ENCODE measurements around the gene MGA. TPM values are rescaled to one million over a fixed set of nuclear protein-coding genes. Genes with fewer than 3 reads are reported as not detected.

Gene MGA
- total and polyA plus RNA-seq, 2 experiments from 2014 or later, result 13.2 to 14.8 TPM

DNA sequence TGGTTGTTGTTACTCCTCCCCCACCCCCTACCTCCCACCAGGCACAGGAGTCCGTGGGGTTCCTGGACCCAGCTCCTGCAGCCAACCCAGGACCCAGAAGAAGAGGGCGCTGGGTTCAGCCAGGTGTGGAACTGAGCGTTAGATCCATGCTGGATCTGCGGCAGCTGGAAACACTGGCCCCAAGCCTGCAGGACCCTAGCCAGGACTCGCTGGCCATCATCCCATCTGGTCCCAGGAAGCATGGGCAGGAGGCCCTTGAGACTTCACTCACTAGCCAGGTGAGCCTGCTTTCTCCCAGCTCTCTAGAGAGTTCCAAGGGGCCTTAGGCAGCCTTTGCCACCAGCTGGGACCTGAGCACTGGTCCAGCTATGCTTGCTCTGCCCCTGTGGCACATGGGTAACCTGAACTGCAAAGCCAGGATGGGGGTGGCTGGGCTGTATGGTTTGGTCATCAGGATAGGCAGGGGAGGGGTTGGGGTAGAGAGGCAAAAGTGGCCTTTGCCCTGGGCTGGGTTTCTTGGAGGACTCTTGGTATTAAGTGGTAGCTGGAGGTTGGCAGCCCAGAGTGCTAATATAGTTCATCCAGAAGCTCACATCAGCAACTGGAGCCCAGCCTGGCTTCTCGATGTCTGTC, 160.7 kb downstream of the MGA start:
- H4K20me1 ChIP-seq (ENCODE audit: insufficient read depth), result no peaks in the 10 kb centered on the region
- H3K79me2 ChIP-seq (ENCODE audit: insufficient read depth), result no peaks in the 10 kb centered on the region
- no peaks in the 10 kb centered on the region for H3K9me2 ChIP-seq (ENCODE audit: insufficient read depth)
- no peaks in the 10 kb centered on the region for H3K4me1 ChIP-seq (ENCODE audit: insufficient read depth)
- TF ChIP-seq EZH2 (IDR thresholded peaks at IDR 0.05; ENCODE audit: insufficient read depth, poor library complexity, severe bottlenecking) (no peak), EZH2phosphoT487 (IDR thresholded peaks at IDR 0.05; ENCODE audit: insufficient read depth, low read depth) (no peak)
- H3K27ac ChIP-seq, result no peak overlapping the region
- H3K4me3 ChIP-seq, result no peak overlapping the region
- in situ Hi-C loops (cut with MboI), result loop anchor here (5.0 kb wide), 1 partner anchor 49 kb away; the partner anchor contains the start of gene MAPKBP1
- H3K36me3 ChIP-seq (ENCODE audit: low read depth), result no peaks in the 10 kb centered on the region; the same call in 1 of the 2 replicates
- 85 to 93% methylated on average over 6 of the region's 6 CpGs for WGBS, 2 experiments (ENCODE audit: low coverage in 1 of 2, low lambda C conversion rate in 2 of 2, missing lambda C conversion rate in 2 of 2)
- H2AFZ ChIP-seq, result no peak overlapping the region
- no peak overlapping the region for H3K9ac ChIP-seq
- H3F3A ChIP-seq (ENCODE audit: insufficient read depth), result no peaks in the 10 kb centered on the region
- H3K27me3 ChIP-seq (replicated peaks; ENCODE audit: insufficient read depth), result no peaks in the 10 kb centered on the region
- no peak overlapping the region for H3K4me2 ChIP-seq (ENCODE audit: unreplicated experiment)
- H3K9me3 ChIP-seq (ENCODE audit: low read depth), result no peaks in the 10 kb centered on the region
- no peak for DNase-seq

DNA sequence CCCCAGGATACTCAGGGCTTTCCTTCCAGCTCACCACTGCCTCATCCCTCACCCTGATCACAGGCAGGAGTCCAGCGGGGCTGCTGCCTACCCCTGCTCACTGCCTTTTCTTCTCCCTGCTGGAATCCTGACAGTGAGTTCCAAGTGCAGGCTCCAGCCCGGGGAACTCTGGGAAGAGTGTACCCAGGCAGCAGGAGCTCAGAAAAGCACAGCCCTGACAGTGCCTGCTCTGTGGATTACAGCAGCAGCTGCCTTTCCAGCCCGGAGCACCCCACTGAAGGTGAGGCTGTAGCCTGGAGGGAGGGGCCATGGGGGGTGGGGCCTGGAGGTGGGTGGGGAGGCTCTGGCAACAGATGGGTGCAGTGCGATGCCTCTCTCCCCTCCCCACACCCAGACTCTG, 161.6 kb downstream of the MGA start:
- Histone ChIP-seq H3K27me3 (replicated peaks; ENCODE audit: insufficient read depth) (no peaks in the 10 kb centered on the region), H2AFZ (no peak overlapping the region), H3K36me3 (ENCODE audit: low read depth) (no peaks in the 10 kb centered on the region; the same call in 1 of the 2 replicates), H3K9ac (no peak overlapping the region), H3K4me1 (ENCODE audit: insufficient read depth) (no peaks in the 10 kb centered on the region), H3K9me2 (ENCODE audit: insufficient read depth) (no peaks in the 10 kb centered on the region), H3K4me3 (no peak overlapping the region), H3K4me2 (ENCODE audit: unreplicated experiment) (no peak overlapping the region), H4K20me1 (ENCODE audit: insufficient read depth) (no peaks in the 10 kb centered on the region), H3K9me3 (ENCODE audit: low read depth) (no peaks in the 10 kb centered on the region), H3K79me2 (ENCODE audit: insufficient read depth) (no peaks in the 10 kb centered on the region), H3K27ac (no peak overlapping the region), H3F3A (ENCODE audit: insufficient read depth) (no peaks in the 10 kb centered on the region)
- DNase-seq, result no peak
- in situ Hi-C loops (cut with MboI), result loop anchor here (5.0 kb wide), 1 partner anchor 50 kb away; the partner anchor contains the start of gene MAPKBP1
- no peak for TF ChIP-seq EZH2phosphoT487 (IDR thresholded peaks at IDR 0.05; ENCODE audit: insufficient read depth, low read depth)
- WGBS, 2 experiments (ENCODE audit: low coverage in 1 of 2, low lambda C conversion rate in 2 of 2, missing lambda C conversion rate in 2 of 2), result 81 to 83% methylated on average over 3 to 4 of the region's 4 CpGs

DNA sequence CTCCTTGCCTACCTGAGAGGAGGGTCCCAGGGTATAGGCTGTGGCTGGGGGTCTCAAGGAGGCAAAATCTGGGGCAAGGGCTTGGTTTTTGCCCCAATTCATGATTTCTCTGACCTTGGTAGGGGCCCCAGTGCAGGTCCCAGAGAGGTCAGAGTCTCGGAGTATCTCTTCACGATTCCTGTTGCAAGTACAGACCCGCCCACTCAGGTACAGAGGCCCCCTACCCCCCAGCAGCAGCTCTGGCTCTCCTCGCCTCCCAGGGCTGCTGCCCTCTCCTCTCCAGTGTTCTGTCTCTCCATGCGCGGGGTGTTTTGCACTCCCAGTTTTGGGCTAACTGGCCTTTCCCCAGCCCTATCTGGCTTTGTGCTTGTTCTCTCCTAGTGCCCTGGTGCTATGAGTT, 162.3 kb downstream of the MGA start:
- in situ Hi-C loops (cut with MboI), result loop anchor here (5.0 kb wide), 1 partner anchor 50 kb away; the partner anchor contains the start of gene MAPKBP1

More for the DNA sequence above, 162.3 kb downstream of the MGA start:
- H3K9me3 ChIP-seq (ENCODE audit: low read depth), result no peaks in the 10 kb centered on the region
- H3F3A ChIP-seq (ENCODE audit: insufficient read depth), result no peaks in the 10 kb centered on the region
- no peaks in the 10 kb centered on the region for H3K4me1 ChIP-seq (ENCODE audit: insufficient read depth)
- TF ChIP-seq EZH2 (IDR thresholded peaks at IDR 0.05; ENCODE audit: insufficient read depth, poor library complexity, severe bottlenecking) (no peak), EZH2phosphoT487 (IDR thresholded peaks at IDR 0.05; ENCODE audit: insufficient read depth, low read depth) (no peak)
- no peak overlapping the region for H3K4me3 ChIP-seq
- no peaks in the 10 kb centered on the region for H4K20me1 ChIP-seq (ENCODE audit: insufficient read depth)
- no peak overlapping the region for H3K27ac ChIP-seq
- H3K36me3 ChIP-seq (ENCODE audit: low read depth), result no peaks in the 10 kb centered on the region; the same call in 1 of the 2 replicates
- H2AFZ ChIP-seq, result no peak overlapping the region
- no peaks in the 10 kb centered on the region for H3K27me3 ChIP-seq (replicated peaks; ENCODE audit: insufficient read depth)
- no peak overlapping the region for H3K9ac ChIP-seq
- H3K79me2 ChIP-seq (ENCODE audit: insufficient read depth), result no peaks in the 10 kb centered on the region
- no peaks in the 10 kb centered on the region for H3K9me2 ChIP-seq (ENCODE audit: insufficient read depth)
- DNase-seq, result no peak
- 94 to 98% methylated on average over 6 of the region's 6 CpGs for WGBS, 2 experiments (ENCODE audit: low coverage in 1 of 2, low lambda C conversion rate in 2 of 2, missing lambda C conversion rate in 2 of 2)
- H3K4me2 ChIP-seq (ENCODE audit: unreplicated experiment), result no peak overlapping the region

MicroRNAs within 50 kb of the gene (microRNA counts, 767-probe panel; counts per million panel counts)
- 447 counts per million, percentile 86 among the panel's probes with 10 or more counts for microRNA hsa-miR-626

Small RNA genes within 50 kb of the gene (microRNA-seq; reads per million reads assigned to microRNA genes)
- gene MIR626 (ENCODE audit: borderline number of aligned reads), result not detected

Small RNA genes within 50 kb of the gene (small RNA-seq; reads per million reads assigned to genes)
- not detected for gene MIR626 (ENCODE audit: low read depth, low replicate concordance)

Other genes with a start within 250 kb of the MGA start
- 16.3 and 20.5 TPM in 2 replicates for gene RTF1, start 243.3 kb upstream of the MGA start, total RNA-seq (2014; rRNA removed; shearing (Covaris generic))
- gene RTF1, start 243.3 kb upstream of the MGA start, polyA plus RNA-seq (2016; fragmentation: Nextera tagmentation; extraction: Ambion mirVana), result 58.6 and 61.7 TPM in 2 replicates
- 0.43 and 7.7 TPM in 2 replicates for gene ITPKA, start 166.5 kb upstream of the MGA start, total RNA-seq (2014; rRNA removed; shearing (Covaris generic))
- gene ITPKA, start 166.5 kb upstream of the MGA start, polyA plus RNA-seq (2016; fragmentation: Nextera tagmentation; extraction: Ambion mirVana), result 0.14 TPM in 1 of 2 replicates, not detected in the other
- gene LTK, start 146.6 kb upstream of the MGA start, total RNA-seq (2014; rRNA removed; shearing (Covaris generic)), result not detected in 2 replicates
- not detected in 2 replicates for gene LTK, start 146.6 kb upstream of the MGA start, polyA plus RNA-seq (2016; fragmentation: Nextera tagmentation; extraction: Ambion mirVana)
- gene RPAP1, start 116.1 kb upstream of the MGA start, total RNA-seq (2014; rRNA removed; shearing (Covaris generic)), result 15.7 and 16.5 TPM in 2 replicates
- 10.7 and 11.4 TPM in 2 replicates for gene RPAP1, start 116.1 kb upstream of the MGA start, polyA plus RNA-seq (2016; fragmentation: Nextera tagmentation; extraction: Ambion mirVana)
- 5.2 and 7.5 TPM in 2 replicates for gene TYRO3, start 101.2 kb upstream of the MGA start, total RNA-seq (2014; rRNA removed; shearing (Covaris generic))
- gene TYRO3, start 101.2 kb upstream of the MGA start, polyA plus RNA-seq (2016; fragmentation: Nextera tagmentation; extraction: Ambion mirVana), result 7.9 and 8.8 TPM in 2 replicates
- 8.5 and 12.3 TPM in 2 replicates for gene MAPKBP1, start 114.1 kb downstream of the MGA start, total RNA-seq (2014; rRNA removed; shearing (Covaris generic))
- 4.4 and 5.2 TPM in 2 replicates for gene MAPKBP1, start 114.1 kb downstream of the MGA start, polyA plus RNA-seq (2016; fragmentation: Nextera tagmentation; extraction: Ambion mirVana)
- gene JMJD7, start 167.7 kb downstream of the MGA start, total RNA-seq (2014; rRNA removed; shearing (Covaris generic)), result 1.3 and 11.7 TPM in 2 replicates
- gene JMJD7, start 167.7 kb downstream of the MGA start, polyA plus RNA-seq (2016; fragmentation: Nextera tagmentation; extraction: Ambion mirVana), result 3.5 and 5.3 TPM in 2 replicates
- gene PLA2G4B, start 178.4 kb downstream of the MGA start, total RNA-seq (2014; rRNA removed; shearing (Covaris generic)), result 1.4 TPM in 1 of 2 replicates, not detected in the other
- 1.1 and 1.6 TPM in 2 replicates for gene PLA2G4B, start 178.4 kb downstream of the MGA start, polyA plus RNA-seq (2016; fragmentation: Nextera tagmentation; extraction: Ambion mirVana)
- gene SPTBN5, start 233.6 kb downstream of the MGA start, total RNA-seq (2014; rRNA removed; shearing (Covaris generic)), result 0.11 and 0.25 TPM in 2 replicates
- 0.03 TPM in 1 of 2 replicates, not detected in the other for gene SPTBN5, start 233.6 kb downstream of the MGA start, polyA plus RNA-seq (2016; fragmentation: Nextera tagmentation; extraction: Ambion mirVana)